ENCODE results near the gene FGG. TPM values are rescaled to one million over a fixed set of nuclear protein-coding genes. Genes with fewer than 3 reads are reported as not detected.

FGG gene
- total RNA-seq, 4 donors from 2014 or later = not detected

GRCh38 chr4:154573190-154573870 is 39.1 kb downstream of the FGG start:
- H3K27ac ChIP-seq = no peak overlapping the region
- intact Hi-C loops (cut with DNase I) = no loop called here
- H3K4me3 ChIP-seq (replicated peaks in 1 of 3) = no peak overlapping the region
- H3K4me1 ChIP-seq = no peaks in the 10 kb centered on the region
- H3K36me3 ChIP-seq = no peaks in the 10 kb centered on the region
- TF ChIP-seq POLR2A (IDR thresholded peaks at IDR 0.05) (no peak), CTCF (IDR thresholded peaks at IDR 0.05) (no peak)
- no peak for DNase-seq
- H3K9me3 ChIP-seq = no peaks in the 10 kb centered on the region
- WGBS, 2 donors = 89% methylated on average over 5 of the region's 5 CpGs
- H3K27me3 ChIP-seq = no peaks in the 10 kb centered on the region

- no peaks in the 10 kb centered on the region for H3K4me1 ChIP-seq
- DNase-seq = no peak
- H3K36me3 ChIP-seq = no peaks in the 10 kb centered on the region
- WGBS, 2 donors = 95 to 97% methylated on average over 5 of the region's 5 CpGs
- TF ChIP-seq POLR2A (IDR thresholded peaks at IDR 0.05) (no peak), CTCF (IDR thresholded peaks at IDR 0.05) (no peak)
- H3K27ac ChIP-seq = no peak overlapping the region
- H3K27me3 ChIP-seq = no peaks in the 10 kb centered on the region
- no peaks in the 10 kb centered on the region for H3K9me3 ChIP-seq
- intact Hi-C loops (cut with DNase I) = no loop called here
- H3K4me3 ChIP-seq (replicated peaks in 1 of 3) = no peak overlapping the region
Measured at GRCh38 chr4:154569584-154569983, 42.9 kb downstream of the FGG start.

- intact Hi-C loops (cut with DNase I) = no loop called here
- 65 to 74% methylated on average over 3 of the region's 3 CpGs for WGBS, 2 donors
Measured at GRCh38 chr4:154569028-154569427, 43.4 kb downstream of the FGG start.

GRCh38 chr4:154566639-154567204 is 45.7 kb downstream of the FGG start:
- 85 to 86% methylated on average over 5 of the region's 5 CpGs for WGBS, 2 donors
- no peak overlapping the region for H3K27ac ChIP-seq
- no peaks in the 10 kb centered on the region for H3K27me3 ChIP-seq
- H3K4me1 ChIP-seq = no peaks in the 10 kb centered on the region
- no peak for DNase-seq
- no peaks in the 10 kb centered on the region for H3K9me3 ChIP-seq
- H3K4me3 ChIP-seq (replicated peaks in 1 of 3) = no peak overlapping the region
- no peaks in the 10 kb centered on the region for H3K36me3 ChIP-seq
- TF ChIP-seq POLR2A (IDR thresholded peaks at IDR 0.05) (no peak), CTCF (IDR thresholded peaks at IDR 0.05) (no peak)
- intact Hi-C loops (cut with DNase I) = no loop called here

More at GRCh38 chr4:154569028-154569427, 43.4 kb downstream of the FGG start:
- H3K27me3 ChIP-seq = no peaks in the 10 kb centered on the region
- H3K27ac ChIP-seq = no peak overlapping the region
- no peak overlapping the region for H3K4me3 ChIP-seq (replicated peaks in 1 of 3)
- TF ChIP-seq POLR2A (IDR thresholded peaks at IDR 0.05) = no peak
- TF ChIP-seq CTCF (IDR thresholded peaks at IDR 0.05) = no peak
- no peaks in the 10 kb centered on the region for H3K4me1 ChIP-seq
- no peaks in the 10 kb centered on the region for H3K9me3 ChIP-seq
- no peak for DNase-seq
- no peaks in the 10 kb centered on the region for H3K36me3 ChIP-seq

GRCh38 chr4:154565704-154566103 is 46.8 kb downstream of the FGG start:
- Histone ChIP-seq H3K36me3 (no peaks in the 10 kb centered on the region), H3K27me3 (no peaks in the 10 kb centered on the region), H3K4me1 (no peaks in the 10 kb centered on the region), H3K4me3 (replicated peaks in 1 of 3) (no peak overlapping the region), H3K9me3 (no peaks in the 10 kb centered on the region), H3K27ac (no peak overlapping the region)
- WGBS, 2 donors = 87% methylated on average over 6 of the region's 6 CpGs
- intact Hi-C loops (cut with DNase I) = no loop called here
- TF ChIP-seq CTCF (IDR thresholded peaks at IDR 0.05) = no peak
- TF ChIP-seq POLR2A (IDR thresholded peaks at IDR 0.05) = no peak
- DNase-seq = no peak
